ENCODE data around the gene RUNX1. TPM values are rescaled to one million over a fixed set of nuclear protein-coding genes. Genes with fewer than 3 reads are reported as not detected.

Gene RUNX1
- total RNA-seq, 1 experiment from 2014 or later: 0.52 TPM

GRCh38 chr21:35027563-35028450 lies 21.3 kb downstream of the RUNX1 start:
- Histone ChIP-seq H3K27ac (ENCODE audit: low read depth, low read length, poor library complexity, severe bottlenecking) (no peak overlapping the region), H3K9me3 (ENCODE audit: low read depth, low read length, poor library complexity, severe bottlenecking) (no peaks in the 10 kb centered on the region), H3K27me3 (replicated peaks; ENCODE audit: insufficient read depth, low read depth, low read length, poor library complexity) (peaks cover 3% of the 10 kb centered on the region), H3K4me3 (ENCODE audit: low read depth, low read length, poor library complexity, severe bottlenecking) (no peak overlapping the region), H3K4me1 (ENCODE audit: insufficient read depth, low read length, poor library complexity, severe bottlenecking) (no peaks in the 10 kb centered on the region), H3K36me3 (ENCODE audit: insufficient read depth, low read length, poor library complexity, severe bottlenecking) (no peaks in the 10 kb centered on the region)
- no peak for TF ChIP-seq EZH2 (IDR thresholded peaks at IDR 0.05; ENCODE audit: borderline replicate concordance, low read depth, low read length, poor library complexity, severe bottlenecking)
- TF ChIP-seq CTCF (conservative IDR thresholded peaks at IDR 0.05; ENCODE audit: low read depth, low read length): no peak
- no peak for DNase-seq (ENCODE audit: low spot score)
- no TSS peak for BruUV-seq (replicated peaks)
- CTCF ChIA-PET: no interaction called here
- intact Hi-C loops (cut with micrococcal nuclease; ENCODE audit: unreplicated experiment): no loop called here
- POLR2A ChIA-PET (ENCODE audit: low non-redundant PET): no interaction called here

DNA sequence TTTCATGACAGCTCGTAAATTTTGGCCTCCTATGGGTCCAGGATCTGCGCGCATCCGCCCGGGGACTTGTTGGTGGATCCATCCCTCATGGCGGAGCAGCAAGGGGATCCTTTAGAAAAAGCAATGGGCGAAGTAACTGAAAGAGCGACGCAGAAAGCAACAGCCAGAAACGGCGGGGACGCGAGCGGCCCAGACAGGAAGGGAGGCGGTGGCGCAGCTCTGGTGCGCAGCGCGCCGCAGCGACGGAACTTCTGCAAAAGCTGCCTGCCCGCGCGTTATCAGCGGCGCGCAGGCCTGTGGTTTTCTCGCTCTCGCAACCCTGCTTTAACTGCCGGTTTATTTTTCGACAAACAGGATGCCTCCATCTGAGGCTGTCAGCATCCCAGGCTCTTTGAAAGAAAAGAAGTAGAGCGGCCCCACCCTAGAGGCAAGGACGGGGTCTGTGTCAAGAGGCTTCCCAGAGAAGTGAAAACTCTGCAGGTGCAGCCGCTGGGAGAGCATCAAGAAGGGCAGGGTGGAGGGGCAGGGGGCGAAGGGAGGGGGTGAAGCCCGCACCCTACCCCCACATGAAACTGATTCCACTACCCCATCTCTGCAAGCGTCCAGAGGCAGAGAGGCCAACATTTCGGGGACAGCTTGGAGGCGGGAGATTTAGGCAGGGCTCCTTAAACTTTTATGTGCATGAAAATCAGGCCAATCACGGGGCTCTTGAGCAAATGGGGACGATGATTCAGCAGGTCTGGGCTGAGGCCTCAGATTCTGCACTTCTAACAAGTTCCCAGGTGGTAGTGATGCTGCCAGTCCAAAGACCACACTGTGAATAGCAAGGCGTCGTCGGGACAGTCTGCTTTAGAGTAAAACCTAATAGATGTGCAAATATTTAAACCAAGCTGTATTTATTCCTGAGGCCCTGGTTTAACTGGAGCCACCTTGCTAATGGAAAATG lies 22.2 kb downstream of the RUNX1 start:
- Histone ChIP-seq H3K36me3 (ENCODE audit: insufficient read depth, low read length, poor library complexity, severe bottlenecking) (no peaks in the 10 kb centered on the region), H3K27me3 (replicated peaks; ENCODE audit: insufficient read depth, low read depth, low read length, poor library complexity) (peaks cover 3% of the 10 kb centered on the region), H3K27ac (ENCODE audit: low read depth, low read length, poor library complexity, severe bottlenecking) (no peak overlapping the region), H3K9me3 (ENCODE audit: low read depth, low read length, poor library complexity, severe bottlenecking) (no peaks in the 10 kb centered on the region), H3K4me1 (ENCODE audit: insufficient read depth, low read length, poor library complexity, severe bottlenecking) (no peaks in the 10 kb centered on the region), H3K4me3 (ENCODE audit: low read depth, low read length, poor library complexity, severe bottlenecking) (no peak overlapping the region)
- ChIA-PET CTCF (no interaction called here), POLR2A (ENCODE audit: low non-redundant PET) (no interaction called here)
- no peak for DNase-seq (ENCODE audit: low spot score)
- BruUV-seq (replicated peaks): no TSS peak
- intact Hi-C loops (cut with micrococcal nuclease; ENCODE audit: unreplicated experiment): no loop called here
- no peak for TF ChIP-seq CTCF (conservative IDR thresholded peaks at IDR 0.05; ENCODE audit: low read depth, low read length)
- no peak for TF ChIP-seq EZH2 (IDR thresholded peaks at IDR 0.05; ENCODE audit: borderline replicate concordance, low read depth, low read length, poor library complexity, severe bottlenecking)

DNA sequence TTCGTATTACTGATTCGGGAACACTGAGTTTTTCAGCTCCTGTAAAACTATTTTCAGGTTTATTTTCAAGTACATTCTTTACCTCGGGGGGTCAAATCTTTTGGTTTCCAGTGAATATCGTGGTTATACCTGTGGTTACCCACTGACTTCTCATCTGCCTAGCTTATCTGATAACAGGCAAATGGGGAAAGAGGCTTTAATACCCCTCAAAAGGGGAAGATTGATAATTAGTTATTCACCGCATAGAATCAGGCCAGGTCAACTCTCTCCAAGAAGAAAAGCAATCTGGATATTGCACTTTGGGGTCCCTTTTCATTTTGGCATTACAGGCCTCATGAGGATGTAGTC lies 23.0 kb downstream of the RUNX1 start:
- no peaks in the 10 kb centered on the region for H3K9me3 ChIP-seq (ENCODE audit: low read depth, low read length, poor library complexity, severe bottlenecking)
- no TSS peak for BruUV-seq (replicated peaks)
- TF ChIP-seq EZH2 (IDR thresholded peaks at IDR 0.05; ENCODE audit: borderline replicate concordance, low read depth, low read length, poor library complexity, severe bottlenecking) (no peak), CTCF (conservative IDR thresholded peaks at IDR 0.05; ENCODE audit: low read depth, low read length) (no peak)
- no peak overlapping the region for H3K27ac ChIP-seq (ENCODE audit: low read depth, low read length, poor library complexity, severe bottlenecking)
- DNase-seq (ENCODE audit: low spot score): no peak
- no peaks in the 10 kb centered on the region for H3K4me1 ChIP-seq (ENCODE audit: insufficient read depth, low read length, poor library complexity, severe bottlenecking)
- POLR2A ChIA-PET (ENCODE audit: low non-redundant PET): no interaction called here
- CTCF ChIA-PET: no interaction called here
- intact Hi-C loops (cut with micrococcal nuclease; ENCODE audit: unreplicated experiment): no loop called here
- H3K36me3 ChIP-seq (ENCODE audit: insufficient read depth, low read length, poor library complexity, severe bottlenecking): no peaks in the 10 kb centered on the region
- peaks cover 3% of the 10 kb centered on the region for H3K27me3 ChIP-seq (replicated peaks; ENCODE audit: insufficient read depth, low read depth, low read length, poor library complexity)
- H3K4me3 ChIP-seq (ENCODE audit: low read depth, low read length, poor library complexity, severe bottlenecking): no peak overlapping the region

All from A673 (cell line).